Stimulated activated CD4-positive, alpha-beta T cell treated with anti-CD3 and anti-CD28 coated beads, TNF-alpha, amount 100 ng/mL, for 4 hours (primary cell): Measurements from ENCODE around the gene BRIP1.
"Not testable (repeated sequence)": the region's sequence is repeated elsewhere in the genome, so short reads cannot be mapped to it uniquely, and the experiment has no call there.

Experiments used
- DNase-seq, 3 experiments: peaks; one replicate each; pipeline ENCODE4 v3.0.0-alpha.2; 2020; ENCODE audit warnings: low read depth in 3 of 3

Gene BRIP1

DNA sequence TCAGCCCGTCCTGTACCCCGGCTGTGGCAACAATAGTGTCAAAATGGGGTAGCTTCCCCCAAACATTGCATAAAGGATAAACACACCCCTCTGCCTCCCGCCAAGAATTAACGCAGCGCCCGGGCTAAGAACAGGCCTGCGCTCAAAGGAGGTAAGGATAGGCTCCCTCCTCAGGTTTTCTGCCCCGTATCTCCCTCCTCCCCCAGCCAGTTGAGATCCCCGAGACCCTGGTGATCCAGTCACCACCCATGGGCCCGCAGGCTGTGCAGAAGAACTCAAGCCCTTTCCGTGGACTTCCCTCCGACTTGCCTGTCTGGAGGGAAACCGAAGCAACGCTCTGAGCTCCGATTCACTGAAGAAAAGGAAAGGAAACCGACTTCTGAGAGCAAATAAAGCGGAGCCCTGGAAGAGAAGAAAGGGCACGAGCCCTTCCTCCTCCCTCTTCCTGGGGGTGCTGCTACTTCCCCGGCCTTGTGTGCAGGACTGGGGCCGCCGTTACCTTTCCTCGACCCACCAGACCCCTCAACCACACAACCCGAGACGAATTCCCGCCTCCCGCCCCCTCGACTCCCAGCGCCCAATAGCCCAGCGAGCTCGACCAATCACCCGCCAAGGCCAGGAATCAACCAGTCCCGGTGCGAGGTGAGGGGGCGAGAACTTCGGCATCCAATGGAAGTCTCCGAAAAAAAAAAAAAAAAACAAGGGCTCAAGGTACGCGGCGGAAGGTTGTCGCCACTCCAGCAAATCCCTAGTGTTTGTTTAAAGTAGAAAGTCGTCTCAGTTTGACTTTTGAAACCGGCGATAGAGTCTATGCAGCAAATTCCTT is at the start of gene BRIP1:
Gene BRIP1 (minus strand): TSS at position 554 of the 826 bp plus-strand sequence. CDS start 1,989 bp downstream, outside the sequence.
- peak; percentile 69 to 80 (median 71) for DNase-seq

DNA sequence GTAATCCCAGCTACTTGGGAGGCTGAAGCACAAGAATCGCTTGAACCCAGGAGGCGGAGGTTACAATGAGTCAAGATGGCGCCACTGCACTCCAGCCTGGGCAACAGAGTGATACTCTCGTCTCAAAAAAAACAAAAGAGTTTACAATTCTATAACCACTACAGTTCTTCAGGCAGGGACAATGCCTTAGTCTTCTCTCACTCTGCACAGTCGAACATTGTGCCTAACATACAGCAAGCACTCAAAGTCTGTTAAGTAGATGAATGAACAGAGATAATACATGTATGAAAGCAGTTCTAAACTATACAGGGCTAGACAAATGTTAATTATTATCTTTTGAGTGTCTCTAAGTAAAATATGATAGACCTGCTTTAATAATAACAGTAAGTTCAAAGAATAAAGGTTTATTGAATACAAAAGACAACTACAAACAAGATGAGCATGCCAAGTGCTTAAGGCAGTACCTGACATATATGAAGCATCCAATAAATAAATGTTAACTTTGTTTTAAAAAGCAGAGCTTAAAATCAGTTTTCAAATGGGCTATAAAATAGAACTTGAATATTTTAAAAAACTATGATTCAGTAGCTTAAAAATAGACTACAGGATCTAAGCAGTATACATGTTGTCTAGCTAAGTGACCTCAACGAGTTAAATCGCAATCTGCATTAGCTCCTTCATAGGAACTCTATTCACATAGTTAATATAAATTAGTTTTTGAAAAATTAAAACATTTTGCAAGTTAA is 45.1 kb upstream of the BRIP1 start:
- DNase-seq = no peak

- no peak for DNase-seq
Measured at GRCh38 chr17:61907361-61907760, 44.0 kb upstream of the BRIP1 start.

GRCh38 chr17:61904094-61904710 is 40.9 kb upstream of the BRIP1 start:
- DNase-seq = no peak

GRCh38 chr17:61903251-61903650 is 39.9 kb upstream of the BRIP1 start:
- DNase-seq = no peak

DNA sequence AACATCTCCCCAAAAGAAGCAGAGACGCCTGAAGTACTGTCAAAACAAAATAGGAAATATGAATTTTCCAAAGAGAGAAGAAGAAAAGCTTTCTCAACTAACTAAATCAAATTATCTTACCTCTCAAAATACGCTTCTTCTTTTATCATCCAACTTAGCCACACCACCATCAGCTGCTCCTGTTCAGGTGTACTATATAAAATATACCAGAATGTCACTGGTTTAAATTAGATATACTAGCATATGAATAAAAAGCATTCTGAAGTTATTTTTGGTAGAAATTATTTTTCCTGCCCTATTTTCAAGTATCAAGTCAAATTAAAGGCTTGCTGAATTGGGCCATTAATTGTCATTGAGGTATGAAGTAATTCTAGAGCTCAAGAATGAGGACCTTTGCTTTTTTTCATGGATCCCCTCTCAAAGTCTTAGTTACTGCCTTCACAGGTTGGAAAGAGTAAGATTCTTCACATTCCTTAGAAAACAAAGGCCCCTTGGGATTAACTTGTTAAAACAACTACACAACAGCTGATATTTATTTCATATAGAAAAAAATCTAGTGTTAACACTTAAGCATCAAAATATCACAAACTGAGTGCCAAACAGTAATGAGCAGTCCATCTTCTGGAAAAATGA is 34.3 kb upstream of the BRIP1 start:
- no peak for DNase-seq

DNA sequence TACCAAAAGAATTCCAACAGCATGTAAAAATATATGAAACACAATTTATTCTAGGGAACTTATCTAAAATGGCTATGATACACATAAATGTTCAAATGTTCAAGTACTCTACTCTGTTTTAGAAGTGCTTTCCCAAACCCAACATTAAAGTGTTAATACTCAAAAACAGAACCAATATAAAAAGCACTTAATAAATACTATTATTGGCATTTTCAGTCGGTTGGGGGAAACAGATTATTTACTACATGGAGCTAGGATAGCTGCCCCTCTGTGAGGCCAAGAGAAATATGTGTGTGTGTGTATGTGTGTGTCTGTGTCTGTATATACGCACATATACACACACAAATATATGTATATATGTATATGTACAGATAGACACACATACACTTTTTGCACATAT is 32.1 kb upstream of the BRIP1 start:
- DNase-seq = no peak

DNA sequence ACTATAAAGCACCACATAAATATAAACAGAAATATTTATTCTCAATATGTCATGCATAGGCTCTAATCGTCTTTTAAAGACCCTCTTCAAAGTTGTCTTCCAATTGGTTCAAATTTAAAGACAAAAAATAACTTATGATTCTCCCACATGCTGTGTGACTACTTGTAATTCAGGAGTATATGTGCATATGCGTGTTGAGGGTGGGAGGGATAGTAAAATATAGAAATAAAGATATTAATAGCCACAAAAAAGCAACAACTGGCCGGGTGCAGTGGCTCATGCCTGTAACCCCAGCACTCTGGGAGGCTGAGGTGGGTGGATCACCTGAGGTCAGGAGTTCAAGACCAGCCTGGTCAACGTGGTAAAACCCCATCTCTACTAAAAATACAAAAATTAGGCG is 31.0 kb upstream of the BRIP1 start:
- not testable (repeated sequence) for DNase-seq

DNA sequence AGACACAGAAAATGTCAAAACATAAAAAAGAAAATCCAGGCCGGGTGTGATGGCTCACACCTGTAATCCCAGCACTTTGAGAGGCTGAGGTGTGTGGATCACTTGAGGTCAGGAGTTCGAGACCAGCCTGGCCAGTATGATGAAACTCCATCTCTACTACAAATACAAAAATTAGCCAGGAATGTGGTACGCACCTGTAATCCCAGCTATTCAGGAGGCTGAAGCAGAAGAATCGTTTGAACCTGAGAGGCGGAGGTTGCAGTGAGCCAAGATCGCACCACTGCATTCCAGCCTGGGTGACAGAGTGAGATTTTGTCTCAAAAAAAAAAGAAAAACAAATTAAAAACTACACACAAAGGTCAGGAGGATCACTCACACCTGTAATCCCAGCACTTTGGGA is 24.4 kb upstream of the BRIP1 start:
- not testable (repeated sequence) for DNase-seq

DNA sequence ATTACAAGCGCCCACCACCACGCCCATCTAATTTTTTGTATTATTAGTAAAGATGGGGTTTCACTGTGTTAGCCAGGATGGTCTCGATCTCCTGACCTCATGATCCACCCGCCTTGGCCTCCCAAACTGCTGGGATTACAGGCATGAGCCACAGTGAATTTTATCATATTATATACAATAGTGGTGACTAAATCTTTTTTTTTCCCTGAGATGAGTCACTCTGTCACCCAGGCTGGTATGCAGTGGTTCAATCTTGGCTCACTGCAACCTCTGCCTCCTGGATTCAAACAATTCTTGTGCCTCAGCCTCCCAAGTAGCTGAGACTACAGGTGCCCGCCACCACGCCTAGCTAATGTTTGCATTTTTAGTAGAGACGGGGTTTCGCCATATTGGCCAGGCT is 22.5 kb upstream of the BRIP1 start:
- not testable (repeated sequence) for DNase-seq

GRCh38 chr17:61884864-61885263 is 21.5 kb upstream of the BRIP1 start:
- no peak for DNase-seq

DNA sequence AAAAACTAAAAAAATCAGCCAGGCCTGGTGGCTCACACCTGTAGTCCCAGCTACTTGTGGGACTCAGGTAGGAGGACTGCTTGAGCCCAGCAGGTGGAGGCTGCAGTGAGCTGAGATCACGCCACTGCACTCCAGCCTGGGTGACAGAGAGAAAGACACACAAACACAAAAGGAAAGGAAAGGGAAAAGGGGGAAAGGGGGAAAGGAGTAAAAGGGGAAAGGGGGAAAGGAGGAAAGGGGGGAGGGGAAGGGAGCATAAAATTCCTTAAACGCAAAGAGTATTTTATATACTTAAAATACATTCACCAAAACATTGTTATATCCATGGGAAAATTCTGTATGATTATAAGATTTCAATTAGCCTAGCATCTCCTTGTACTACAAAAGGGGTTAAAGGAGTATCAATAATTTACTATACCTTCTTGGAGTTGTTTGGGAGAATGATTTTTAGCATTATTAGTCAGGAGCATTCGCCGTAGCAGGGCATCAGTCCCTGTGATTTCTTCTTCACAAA is 17.3 kb upstream of the BRIP1 start:
- DNase-seq = no peak

- DNase-seq = no peak
Measured at GRCh38 chr17:61878984-61879612, 15.8 kb upstream of the BRIP1 start.

DNA sequence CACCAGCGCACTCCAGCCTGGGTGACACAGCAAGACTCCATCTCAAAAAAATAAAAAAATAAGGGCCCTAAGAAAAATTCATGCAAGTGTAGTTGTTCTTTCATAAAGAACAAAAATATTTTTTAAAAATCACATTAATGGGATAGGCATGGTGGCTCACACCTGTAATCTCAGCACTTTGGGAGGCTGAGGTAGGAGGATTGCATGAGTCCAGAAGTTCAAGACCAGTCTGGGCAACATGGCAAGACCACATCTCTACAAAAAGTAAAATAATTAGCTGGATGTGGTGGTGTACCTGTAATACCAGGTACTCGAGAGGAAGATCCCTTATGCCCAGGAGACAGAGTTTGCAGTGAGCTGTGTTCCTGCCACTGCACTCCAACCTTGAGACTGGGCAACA is 15.2 kb upstream of the BRIP1 start:
- no peak for DNase-seq

DNA sequence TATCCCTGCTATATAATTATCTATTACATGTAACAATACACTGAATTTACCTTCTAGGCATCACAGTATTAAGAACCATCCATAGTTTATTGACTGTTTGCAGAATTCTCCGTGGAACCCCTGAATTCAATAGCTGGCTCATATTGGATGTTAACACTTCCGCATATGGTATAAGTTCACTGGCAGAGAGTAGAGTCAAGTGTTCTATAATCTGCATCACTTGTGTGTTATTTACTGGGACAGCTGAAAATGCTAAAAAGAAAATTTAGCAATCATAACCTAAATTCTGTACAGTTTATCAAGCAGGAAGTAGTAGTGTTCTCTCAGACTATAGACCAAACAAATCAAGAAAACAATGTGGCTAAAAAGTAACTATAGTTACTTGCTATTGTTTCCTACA is 14.5 kb upstream of the BRIP1 start:
- DNase-seq = no peak

- no peak for DNase-seq
Measured at GRCh38 chr17:61875804-61876203, 12.5 kb upstream of the BRIP1 start.

- DNase-seq = no peak
Measured at GRCh38 chr17:61875285-61875684, 12.0 kb upstream of the BRIP1 start.

GRCh38 chr17:61874075-61874474 is 10.7 kb upstream of the BRIP1 start:
- DNase-seq = no peak

DNA sequence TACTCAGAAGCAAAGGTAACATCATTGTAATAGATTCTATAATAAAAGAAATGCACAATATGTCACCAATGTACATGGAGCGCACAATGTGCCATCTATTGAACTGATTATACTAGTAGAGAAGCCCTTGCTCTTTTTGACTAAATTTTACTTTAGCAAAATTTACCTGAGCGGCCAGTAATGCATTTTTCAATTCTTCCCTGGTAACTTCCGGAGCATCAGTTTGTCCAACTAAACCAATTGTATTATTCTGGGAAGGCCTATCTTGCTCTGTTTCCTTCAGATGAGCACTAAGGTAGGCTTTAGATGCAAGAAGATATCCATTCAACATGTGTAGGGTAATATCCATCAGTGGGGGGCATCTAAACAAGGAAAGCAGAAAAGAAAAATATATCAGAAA is 8.8 kb upstream of the BRIP1 start:
- DNase-seq = no peak

- DNase-seq = no peak
Measured at GRCh38 chr17:61869138-61869537, 5.8 kb upstream of the BRIP1 start.

DNA sequence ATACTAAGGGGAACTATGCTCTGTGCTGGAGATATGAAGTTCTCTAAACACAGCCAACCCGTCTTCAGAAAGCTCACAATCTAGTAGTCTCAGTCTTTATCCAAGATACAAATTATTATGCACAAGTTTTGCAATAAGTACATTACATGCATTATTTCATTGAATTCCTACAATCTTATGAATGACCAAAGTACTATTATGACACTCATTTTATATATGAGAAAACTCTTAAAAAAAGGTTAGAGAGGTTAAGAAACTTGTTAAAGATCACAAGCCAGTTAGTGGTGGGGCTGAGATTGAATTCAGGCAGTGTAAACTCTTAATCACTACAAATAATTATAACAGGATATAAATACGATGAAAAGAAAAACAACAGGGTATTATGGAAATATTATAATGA is 4.7 kb upstream of the BRIP1 start:
- DNase-seq = no peak

- no peak for DNase-seq
Measured at GRCh38 chr17:61867033-61867432, 3.7 kb upstream of the BRIP1 start.
